Kidney tubule cell (primary cell): ENCODE results near the gene SYN1.

Source experiments
- DNase-seq: peaks from one replicate; pipeline ENCODE4 v3.0.0-alpha.2; 2018; ENCODE audit warnings: low spot score

Gene SYN1

DNA sequence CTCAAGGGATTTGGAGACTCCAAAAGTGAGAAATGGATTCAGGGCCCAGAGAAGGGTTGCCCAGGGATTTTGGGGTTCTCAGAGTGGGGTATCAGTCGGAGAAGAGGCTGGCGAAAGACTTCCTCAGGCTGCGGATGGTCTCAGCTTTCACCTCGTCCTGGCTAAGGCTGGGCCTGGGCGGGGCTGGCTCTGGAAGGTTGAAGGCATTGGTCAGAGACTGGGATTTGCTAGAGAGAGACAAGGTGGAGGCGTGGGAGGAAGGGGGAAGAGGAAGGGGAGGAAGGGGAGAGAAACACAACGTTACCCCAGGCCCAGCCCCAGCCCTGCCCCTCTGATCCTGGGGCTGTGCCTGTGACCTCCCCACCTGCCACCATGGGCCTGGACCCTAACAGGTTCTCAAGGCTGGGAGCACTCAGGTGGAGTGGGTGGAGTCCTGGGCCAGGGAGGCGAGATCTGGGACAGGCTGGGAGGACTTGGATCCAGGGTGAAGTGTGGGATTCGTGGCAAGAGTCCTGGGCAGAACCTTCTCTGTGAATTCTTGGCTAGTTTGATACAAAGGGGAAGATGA lies 46.8 kb downstream of the SYN1 start:
- no peak for DNase-seq

DNA sequence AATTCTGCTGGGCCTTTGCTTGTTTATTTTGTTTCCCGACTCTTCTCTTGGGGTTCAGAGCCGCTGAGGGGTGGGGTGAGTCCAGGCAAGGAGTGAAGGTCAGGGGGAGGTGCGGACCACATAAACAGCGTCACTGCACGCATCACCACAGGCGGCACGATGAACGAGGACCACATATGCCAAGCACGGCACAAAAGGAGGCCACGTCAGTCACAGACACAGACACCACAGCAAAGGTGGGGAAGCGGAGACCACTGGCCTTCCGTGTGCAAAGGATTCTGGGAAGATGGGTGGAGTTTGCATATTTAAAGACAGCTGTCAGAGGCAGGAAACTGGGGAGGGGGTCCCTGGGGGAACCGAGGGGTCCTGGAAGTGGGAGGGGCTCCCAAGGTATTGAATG lies 47.8 kb downstream of the SYN1 start:
- DNase-seq = no peak

DNA sequence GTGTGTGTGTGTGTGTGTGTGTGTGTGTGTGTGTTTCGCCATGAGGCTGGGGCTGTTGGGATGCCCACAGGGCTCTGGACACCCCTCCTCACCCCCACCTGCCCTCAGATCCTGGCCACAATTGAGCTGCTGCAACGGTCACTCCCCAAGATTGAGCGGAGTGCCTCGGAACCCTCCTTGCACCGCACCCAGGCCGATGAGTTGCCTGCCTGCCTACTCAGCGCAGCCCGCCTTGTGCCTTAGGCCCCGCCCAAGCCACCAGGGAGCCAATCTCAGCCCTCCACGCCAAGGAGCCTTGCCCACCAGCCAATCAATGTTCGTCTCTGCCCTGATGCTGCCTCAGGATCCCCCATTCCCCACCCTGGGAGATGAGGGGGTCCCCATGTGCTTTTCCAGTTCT lies 48.4 kb downstream of the SYN1 start:
- DNase-seq = no peak

DNA sequence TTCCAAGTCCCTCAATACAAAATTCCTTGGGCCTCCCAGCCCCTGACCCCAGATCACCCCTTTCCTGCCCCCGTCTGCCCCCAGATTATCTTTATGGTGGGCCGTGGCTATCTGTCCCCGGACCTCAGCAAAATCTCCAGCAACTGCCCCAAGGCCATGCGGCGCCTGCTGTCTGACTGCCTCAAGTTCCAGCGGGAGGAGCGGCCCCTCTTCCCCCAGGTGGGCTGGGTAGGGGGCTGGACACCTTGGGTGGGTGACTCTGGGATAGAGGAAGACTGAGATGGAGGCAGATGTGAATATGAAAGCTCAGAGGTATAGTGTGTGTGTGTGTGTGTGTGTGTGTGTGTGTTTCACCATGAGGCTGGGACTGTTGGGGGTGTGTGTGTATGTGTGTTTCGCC lies 48.9 kb downstream of the SYN1 start:
- DNase-seq = no peak

DNA sequence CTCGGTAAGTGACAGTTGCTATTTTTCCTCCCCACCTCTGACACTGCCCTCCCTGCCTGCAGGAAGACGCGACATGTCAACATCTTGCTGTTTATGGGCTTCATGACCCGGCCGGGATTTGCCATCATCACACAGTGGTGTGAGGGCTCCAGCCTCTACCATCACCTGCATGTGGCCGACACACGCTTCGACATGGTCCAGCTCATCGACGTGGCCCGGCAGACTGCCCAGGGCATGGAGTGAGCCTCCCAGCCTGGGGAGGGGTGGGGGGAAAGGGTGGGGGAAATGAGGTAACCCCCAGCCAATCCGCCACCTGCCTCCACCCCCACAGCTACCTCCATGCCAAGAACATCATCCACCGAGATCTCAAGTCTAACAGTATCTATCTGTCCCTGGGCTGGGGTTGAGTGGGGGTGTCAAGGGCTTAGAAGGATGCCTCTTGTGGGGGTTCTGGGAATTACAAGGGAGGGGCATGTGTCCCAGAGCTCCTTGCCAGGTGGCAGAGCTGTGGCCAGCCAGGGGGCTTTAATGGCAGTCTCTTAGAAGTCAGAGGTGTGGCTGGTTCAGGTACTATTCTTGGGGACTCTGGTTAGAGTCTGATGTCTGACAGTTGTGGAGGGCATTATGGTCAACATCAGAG lies 50.9 kb downstream of the SYN1 start:
- DNase-seq = no peak

DNA sequence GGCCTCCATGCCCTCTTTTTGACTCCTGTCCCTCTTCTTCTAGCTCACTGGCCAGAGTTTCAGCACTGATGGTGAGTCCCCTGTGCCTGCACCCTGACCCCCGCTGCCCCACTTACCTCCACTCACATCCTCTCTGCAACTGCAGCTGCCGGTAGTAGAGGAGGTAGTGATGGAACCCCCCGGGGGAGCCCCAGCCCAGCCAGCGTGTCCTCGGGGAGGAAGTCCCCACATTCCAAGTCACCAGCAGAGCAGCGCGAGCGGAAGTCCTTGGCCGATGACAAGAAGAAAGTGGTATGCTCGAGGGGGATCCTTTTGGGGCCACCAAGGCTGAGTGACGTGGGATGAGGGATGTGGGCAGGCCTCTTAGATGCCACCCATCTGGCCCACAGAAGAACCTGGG lies 52.8 kb downstream of the SYN1 start:
- DNase-seq = no peak

DNA sequence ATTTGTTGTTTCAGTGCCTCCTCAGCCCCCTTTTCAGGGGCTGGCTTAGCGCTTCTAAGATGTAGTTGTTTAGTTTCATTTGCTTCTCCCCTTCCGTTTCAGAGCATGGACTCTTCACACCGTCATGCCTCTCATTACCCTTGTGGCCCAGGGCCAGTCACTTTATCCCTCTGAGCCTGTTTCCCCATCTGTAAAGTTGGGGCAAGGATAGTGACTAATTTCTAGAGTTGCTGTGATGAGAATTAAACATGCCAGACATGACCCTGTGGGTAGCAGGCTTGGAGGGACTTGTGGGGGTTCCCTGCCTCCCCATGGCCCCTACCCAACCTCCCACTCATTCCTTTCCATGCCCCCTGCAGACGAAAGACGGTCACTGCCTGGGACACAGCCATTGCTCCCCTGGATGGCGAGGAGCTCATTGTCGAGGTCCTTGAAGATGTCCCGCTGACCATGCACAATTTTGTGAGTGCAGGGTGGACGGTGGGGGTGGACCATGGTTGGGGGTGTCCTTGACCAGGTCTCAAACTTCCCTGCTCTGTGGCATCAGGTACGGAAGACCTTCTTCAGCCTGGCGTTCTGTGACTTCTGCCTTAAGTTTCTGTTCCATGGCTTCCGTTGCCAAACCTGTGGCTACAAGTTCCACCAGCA lies 55.1 kb downstream of the SYN1 start:
- DNase-seq = no peak

DNA sequence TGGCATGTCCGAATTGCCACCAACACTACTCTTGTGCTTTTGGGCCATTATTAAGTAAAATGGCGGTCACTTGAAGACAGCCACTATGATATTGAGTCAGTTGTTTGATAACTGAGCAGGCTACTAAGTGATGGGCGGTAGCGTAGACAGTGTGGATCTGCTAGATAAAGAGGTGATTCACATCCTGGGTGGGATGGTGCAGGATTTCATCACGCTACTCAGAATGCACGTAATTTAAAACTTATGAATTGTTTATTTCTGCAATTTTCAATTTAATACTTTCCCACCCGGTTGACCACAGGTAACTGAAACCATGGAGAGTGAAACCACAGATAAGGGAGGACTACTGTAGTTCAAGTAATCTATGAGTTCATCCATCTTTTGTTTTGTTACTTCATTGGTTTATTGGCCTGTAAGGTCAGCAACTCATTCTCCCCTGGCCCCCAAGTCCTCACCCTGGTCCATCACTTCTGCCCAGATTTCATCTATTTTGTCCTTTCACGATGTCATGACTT lies 55.8 kb downstream of the SYN1 start:
- DNase-seq = no peak

DNA sequence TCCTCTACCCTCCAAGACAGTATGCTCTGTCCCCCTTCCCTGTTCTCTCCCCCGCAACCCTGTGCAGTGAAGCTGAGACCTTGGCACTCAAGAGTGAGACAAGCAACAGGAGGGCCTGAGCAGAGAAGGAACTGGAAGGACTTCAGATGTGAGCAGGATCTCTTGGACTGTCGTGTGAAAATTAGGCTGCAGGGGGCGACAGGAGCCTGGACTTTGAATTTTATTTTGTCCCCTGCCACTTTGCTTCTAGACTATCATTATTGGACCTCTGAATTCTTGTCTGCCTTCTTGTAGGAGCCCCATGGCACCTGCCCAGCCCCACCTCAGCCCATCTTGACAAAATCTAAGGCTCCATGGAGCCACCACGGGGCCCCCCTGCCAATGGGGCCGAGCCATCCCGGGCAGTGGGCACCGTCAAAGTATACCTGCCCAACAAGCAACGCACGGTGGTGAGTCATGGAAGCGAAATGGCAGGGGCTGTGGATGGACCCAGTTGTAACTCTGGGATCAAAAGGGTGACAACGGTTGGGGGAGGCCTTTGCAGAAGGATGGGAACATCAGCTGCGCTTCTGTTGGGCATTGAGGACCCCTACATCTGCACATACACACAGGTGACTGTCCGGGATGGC lies 56.9 kb downstream of the SYN1 start:
- DNase-seq = peak; percentile 26

DNA sequence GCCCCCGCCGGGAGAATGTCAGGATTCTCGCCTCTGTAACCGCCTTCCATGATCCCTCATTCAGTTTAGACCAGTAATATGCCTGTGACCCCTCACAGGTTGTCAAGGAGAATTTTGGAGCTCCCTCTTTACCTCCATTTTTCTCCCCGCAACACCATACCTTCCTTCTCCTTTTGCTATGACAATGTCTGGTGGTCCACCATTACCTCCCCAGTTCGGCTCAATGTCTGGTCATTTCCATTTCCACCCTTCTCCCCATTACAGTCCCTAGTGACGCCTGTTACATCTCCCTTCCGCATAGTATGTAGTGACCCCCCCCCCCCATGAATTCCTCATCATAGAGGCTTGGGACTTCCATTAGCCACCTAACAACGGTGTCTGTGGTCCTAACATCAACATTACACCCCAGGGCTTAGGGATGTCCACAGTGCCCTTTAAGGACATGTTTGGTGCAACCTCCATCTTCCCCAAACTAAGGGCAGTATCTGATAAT lies 58.0 kb downstream of the SYN1 start:
- no peak for DNase-seq

DNA sequence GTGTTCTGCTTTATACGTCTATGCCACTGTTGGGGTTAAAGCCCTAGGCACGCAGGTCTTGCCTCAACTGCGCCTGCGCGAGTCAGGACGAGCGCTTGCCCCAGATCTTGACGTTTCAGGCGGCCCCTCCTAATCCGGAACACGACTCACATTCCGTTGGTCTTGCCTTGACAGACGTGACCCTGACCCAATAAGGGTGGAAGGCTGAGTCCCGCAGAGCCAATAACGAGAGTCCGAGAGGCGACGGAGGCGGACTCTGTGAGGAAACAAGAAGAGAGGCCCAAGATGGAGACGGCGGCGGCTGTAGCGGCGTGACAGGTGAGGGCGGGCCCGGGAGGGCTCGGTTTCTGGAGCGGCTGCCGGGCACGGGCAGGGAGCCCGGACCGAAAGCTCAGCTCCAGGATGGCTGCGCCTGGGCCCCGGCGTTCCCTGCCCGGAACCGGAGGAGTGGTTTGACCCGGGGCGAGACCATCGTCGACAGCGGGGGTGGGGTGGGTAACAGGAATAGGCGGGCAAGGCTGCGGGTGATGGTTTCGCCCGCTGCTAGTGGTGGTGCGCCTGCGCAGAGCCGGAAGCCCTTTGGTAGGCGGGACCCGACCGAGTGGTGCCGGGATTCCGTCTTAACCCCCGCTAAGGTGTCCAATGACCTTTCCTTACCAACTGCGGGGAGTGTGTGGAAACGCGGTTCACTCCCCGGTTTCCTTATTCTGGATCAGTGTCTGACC lies 58.6 kb downstream of the SYN1 start, which contains the start of gene ARAF:
ARAF (plus strand) TSS at position 272 of the 725 bp plus-strand sequence. CDS start 1,763 bp downstream, outside the sequence.
- DNase-seq = peak; percentile 98

DNA sequence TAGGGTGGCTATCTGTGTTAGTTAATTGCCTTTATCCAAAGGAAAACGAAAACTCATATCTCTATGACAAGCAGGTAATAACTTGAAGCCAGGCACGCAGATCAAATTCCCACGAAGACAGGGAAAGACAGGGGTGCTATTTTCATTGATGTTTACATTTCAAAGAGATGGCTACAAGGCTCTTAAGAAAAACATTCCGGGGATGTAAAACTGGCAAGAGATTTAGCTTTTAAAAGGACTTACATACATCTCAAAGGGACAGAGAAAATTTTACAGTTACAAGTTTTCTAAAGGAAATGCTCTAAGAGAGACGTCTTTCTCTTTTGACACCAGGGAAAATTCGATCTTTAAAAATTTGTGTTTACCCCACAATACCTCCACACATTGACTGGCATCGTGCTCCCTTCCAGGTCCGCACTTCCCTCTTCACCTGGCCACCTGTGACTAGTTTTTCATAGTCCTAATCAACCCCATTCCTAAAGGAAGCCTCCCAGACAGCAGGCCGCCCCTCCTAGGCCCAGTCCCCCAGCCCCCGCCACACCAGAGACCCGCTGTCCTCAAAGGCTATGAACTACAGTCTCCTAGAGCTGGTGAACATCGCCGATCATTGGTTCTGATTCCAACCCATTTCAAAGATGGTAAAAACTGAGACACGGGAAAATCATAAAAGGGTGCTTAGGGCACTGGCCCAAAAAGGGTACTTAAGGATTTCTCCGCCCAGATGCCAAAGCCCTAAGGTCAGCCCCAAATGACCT lies 59.3 kb downstream of the SYN1 start:
- no peak for DNase-seq

DNA sequence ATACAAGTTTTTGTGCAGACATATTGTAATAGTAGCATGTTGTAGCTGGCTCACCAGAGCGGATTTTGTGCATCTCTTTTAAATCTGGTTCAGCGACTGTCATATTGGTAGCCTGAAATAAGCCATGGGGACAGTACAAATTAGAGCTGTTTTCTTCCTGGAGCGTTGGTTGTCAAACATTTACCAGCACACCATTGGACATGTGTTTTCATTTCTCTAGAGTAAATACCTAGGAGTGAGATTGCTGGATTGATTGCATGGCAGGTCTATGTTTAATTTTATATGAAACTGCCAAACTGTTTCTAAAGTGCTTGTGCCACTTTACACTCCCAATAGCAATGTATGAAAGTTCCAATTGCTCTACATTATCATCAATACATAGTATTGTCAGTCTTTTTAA lies 61.2 kb downstream of the SYN1 start:
- DNase-seq = no peak

DNA sequence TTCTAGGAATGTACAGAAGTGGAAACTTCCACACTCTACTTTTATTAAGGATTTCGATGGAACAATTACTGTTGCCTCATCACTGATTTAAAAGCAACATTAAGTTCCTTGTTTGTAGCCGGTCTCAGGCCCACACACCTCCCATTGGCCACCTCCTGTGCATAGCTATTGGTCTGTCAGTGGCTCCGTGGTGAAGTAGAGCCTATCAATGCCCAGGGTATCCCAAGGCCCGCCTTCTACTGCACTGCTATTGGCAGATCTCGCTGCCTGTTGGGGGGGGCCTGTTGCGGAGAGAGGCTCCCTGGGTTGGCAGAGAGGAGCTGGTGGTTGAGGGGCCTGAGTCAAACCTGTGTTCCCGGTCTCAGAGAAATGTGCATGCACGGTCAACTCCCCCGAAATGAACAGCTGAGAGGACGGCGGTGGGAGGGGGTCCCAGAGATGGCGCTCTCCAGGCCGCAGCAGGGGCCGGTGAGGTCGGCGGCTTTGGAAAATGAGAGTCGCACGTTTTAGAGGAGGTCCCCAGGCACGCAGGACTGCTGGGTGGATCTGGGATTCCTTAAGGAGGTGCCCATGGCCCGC lies 63.5 kb downstream of the SYN1 start:
- peak; percentile 91 for DNase-seq

DNA sequence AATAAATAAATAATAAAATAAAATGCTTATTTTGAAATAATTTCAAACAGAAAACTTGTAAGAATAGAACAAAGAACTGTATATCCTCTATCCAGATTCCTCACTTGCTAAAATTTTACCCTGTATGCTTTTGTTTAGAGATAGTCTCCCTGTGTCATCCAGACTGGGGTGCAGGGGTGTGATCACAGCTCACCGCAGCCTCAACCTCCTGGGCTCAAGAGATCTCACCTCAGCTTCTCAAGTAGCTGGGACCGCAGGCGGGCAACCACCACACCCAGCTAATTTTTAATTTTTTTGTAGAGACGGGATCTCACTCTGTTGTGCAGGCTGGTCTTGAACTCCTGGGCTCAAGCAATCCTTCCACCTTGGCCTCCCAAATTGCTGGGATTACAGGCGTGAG lies 76.2 kb downstream of the SYN1 start:
- no peak for DNase-seq

DNA sequence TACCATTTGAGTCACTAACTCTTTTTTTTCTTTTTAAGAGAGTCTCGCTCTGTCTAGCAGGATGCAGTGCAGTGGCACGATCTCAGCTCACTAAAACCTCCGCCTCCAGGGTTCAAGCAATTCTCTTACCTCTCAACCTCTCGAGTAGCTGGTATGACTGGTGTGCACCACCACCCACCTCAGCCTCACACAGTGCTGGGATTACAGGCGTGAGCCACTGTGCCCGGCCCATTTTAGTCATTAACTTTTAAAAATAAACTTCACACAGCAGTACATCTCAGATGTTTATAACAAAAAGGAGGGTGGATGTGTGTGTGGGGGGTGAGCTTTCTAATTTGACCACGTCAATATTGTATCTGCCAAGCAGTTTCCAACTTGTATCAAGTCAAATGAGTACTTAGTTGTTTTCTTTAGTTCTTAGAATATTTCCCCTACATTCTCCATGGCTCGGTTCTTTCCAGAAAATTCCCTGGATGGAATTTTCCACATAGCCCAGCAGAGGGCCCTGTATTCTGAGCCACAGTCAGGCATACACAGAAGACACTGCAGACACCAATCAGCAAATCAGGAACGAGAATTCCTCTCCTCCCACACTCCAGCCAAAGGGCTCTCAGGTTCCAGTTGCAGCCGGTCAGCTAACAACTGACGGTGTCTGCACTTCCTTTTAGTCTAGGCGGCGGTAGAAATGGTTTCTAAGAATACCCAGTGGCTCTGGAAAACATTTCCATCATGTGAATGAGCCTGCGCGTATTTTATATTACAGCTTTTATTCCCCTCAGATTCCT lies 78.7 kb downstream of the SYN1 start:
- DNase-seq = peak; percentile 88

DNA sequence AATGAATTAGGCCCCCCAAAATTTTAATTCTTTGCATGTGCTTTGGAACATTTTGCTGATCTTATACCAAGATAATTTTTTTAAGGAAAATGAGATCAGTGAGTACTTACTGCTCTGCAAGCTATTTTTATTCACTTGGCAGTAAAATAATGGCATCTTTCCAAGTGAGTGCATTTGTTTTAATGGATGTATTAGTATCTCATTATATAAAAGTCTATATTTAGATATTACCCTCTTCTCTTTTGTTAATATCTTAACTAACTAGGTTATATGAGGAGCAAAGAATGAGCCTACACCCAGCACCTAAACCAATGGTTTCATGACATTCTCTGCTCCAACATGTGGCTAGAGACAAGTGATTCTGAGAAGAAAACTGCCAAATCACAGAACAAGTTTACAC lies 79.8 kb downstream of the SYN1 start:
- no peak for DNase-seq

DNA sequence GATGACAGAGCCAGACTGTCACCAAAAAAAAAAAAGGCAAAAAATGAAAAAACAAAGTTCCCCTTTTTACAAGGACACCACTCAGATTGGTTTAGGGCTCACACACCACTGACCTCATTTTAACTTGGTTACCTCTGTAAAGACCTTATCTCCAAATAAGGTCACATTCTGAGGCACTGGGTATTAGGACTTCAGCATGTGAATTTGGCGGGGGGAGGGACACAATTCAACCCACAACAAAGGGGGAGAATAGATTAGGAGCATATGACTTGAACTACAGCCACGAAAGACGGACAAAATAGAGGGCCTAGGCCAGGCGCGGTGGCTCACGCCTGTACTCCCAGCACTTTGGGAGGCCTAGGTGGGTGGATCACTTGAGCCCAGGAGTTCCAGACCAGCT lies 89.6 kb downstream of the SYN1 start:
- no peak for DNase-seq

DNA sequence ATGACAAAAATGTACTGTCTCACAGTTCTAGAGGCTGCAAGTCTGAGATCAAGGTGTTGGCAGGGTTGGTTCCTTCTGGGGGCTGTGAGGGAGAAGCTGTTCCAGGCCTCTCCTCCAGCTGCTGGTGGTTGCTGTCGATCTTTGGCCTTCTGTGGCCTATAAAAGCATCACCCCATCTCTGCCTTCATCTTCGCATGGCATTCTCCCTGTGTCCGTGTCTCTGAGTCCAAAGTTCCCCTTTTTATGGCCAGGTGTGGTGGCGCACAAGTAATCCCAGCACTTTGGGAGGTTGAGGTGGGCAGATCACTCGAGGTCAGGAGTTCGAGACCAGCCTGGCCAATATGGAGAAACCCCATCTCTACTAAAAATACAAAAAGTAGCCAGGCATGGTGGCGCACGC lies 90.1 kb downstream of the SYN1 start:
- no peak for DNase-seq

DNA sequence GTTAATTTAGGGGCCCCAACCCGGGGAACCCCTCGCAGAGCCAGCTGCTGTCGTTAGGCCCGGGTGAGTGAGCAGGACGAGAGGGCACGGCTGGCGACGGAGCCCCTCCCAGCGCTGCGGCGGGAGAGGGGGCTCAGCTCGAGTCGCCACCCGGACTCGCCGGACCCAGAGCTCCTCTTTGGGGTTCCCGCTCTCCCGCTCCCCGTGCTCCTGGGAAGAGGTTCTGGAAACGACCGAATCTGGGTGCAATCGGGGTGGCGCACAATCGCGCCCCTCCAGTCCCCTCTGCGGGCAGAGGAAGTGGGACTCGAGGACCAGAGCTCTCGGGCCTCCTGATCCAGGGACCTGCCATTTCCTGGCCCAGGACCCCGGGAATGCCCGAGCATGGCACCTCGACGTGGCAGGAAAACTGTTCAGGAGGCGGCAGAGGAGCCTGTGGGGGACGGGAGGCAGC lies 95.9 kb downstream of the SYN1 start:
- no peak for DNase-seq
